K562 (cell line): ENCODE measurements around the gene RASSF3. TPM values are rescaled to one million over a fixed set of nuclear protein-coding genes. Genes with fewer than 3 reads are reported as not detected.

ENCODE experiments used
- ADNP ChIP-seq: fragments of 200-800 bp; sonication (Bioruptor generic); IDR thresholded peaks from 2 replicates; pipeline ENCODE4 v1.6.1; 2016; ENCODE audit warnings: missing genetic modification characterization, missing compliant biosample characterization
- CHD7 ChIP-seq: fragments of 200-600 bp; sonication (generic); IDR thresholded peaks from one replicate; pipeline ENCODE4 v1.6.1; 2012; ENCODE audit warnings: mild to moderate bottlenecking, low read depth, low read length, inconsistent platforms
- CREB1 ChIP-seq, 2 experiments: sonication (generic) in 1 of 2; formaldehyde crosslinking in 1 of 2; IDR thresholded peaks; 2 replicates each; pipeline versions ENCODE4 v1.6.1 to v1.8.0; 2012 to 2022; ENCODE audit warnings: inconsistent platforms in 1 of 2, mild to moderate bottlenecking in 1 of 2, missing genetic modification reagents in 1 of 2, moderate library complexity in 1 of 2
- HDAC2 ChIP-seq: fragments of 450-650 bp; IDR thresholded peaks from 2 replicates; pipeline ENCODE4 v1.6.1; 2016; ENCODE audit warnings: mild to moderate bottlenecking
- ILK ChIP-seq: fragments of 450-650 bp; IDR thresholded peaks from 2 replicates; pipeline ENCODE4 v1.6.1; 2016; ENCODE audit warnings: missing genetic modification characterization, low read depth, mild to moderate bottlenecking, missing compliant biosample characterization, moderate library complexity, borderline replicate concordance
- KDM1A ChIP-seq, 2 experiments: fragments of 450-650 bp; IDR thresholded peaks; 2 replicates each; pipeline ENCODE4 v1.6.1; 2016; ENCODE audit warnings: mild to moderate bottlenecking in 2 of 2
- LEF1 ChIP-seq: fragments of 450-650 bp; IDR thresholded peaks from 2 replicates; pipeline ENCODE4 v1.6.1; 2016; ENCODE audit warnings: mild to moderate bottlenecking
- NFIX ChIP-seq: fragments of 250-450 bp; sonication (Bioruptor Pico); IDR thresholded peaks from 2 replicates; pipeline ENCODE4 v1.4.0; 2020; ENCODE audit warnings: low read depth, mild to moderate bottlenecking, moderate library complexity
- OTX1 ChIP-seq: fragments of 450-650 bp; formaldehyde crosslinking; IDR thresholded peaks from 2 replicates; pipeline ENCODE4 v1.4.0; 2022; ENCODE audit warnings: mild to moderate bottlenecking
- PATZ1 ChIP-seq: fragments of 250-450 bp; sonication (Bioruptor Pico); IDR thresholded peaks from 2 replicates; pipeline ENCODE4 v1.5.0; 2020; ENCODE audit warnings: mild to moderate bottlenecking, borderline replicate concordance
- PHF20 ChIP-seq: fragments of 450-650 bp; IDR thresholded peaks from 2 replicates; pipeline ENCODE4 v1.6.1; 2018; ENCODE audit not compliant: partially characterized antibody
- RBM15 ChIP-seq: fragments of 200-400 bp; formaldehyde crosslinking; IDR thresholded peaks from 2 replicates; pipeline ENCODE4 v1.6.1; 2018; ENCODE audit warnings: mild to moderate bottlenecking, low read length, moderate library complexity; ENCODE audit not compliant: insufficient read depth
- ZNF134 ChIP-seq: fragments of 250-450 bp; sonication (Bioruptor Pico); conservative IDR thresholded peaks from 2 replicates; pipeline ENCODE4 v1.4.0; 2020
- ZNF274 ChIP-seq: IDR thresholded peaks from 2 replicates; pipeline ENCODE4 v1.6.1; 2011; ENCODE audit warnings: low read depth, mild to moderate bottlenecking, low read length, moderate library complexity, borderline replicate concordance
- ZNF282 ChIP-seq: sonication (generic); formaldehyde crosslinking; IDR thresholded peaks from 2 replicates; pipeline ENCODE4 v1.8.1; 2023; ENCODE audit warnings: missing genetic modification reagents
- polyA plus RNA-seq, 8 experiments: library from polyadenylated mRNA; depleted of rRNA in 4 of 8; stranded (reverse) in 5 of 8; unstranded in 3 of 8; fragments of >200 nt; fragmentation: Nextera tagmentation in 2 of 8; fragmentation: Illumina TruSeq in 1 of 8; extraction: Ambion mirVana in 2 of 8; extraction: Trizol in 1 of 8; gene quantifications; 2 replicates each; pipeline versions ENCODE4 v1.2.1 to v1.2.3, GENCODE V29; 2011 to 2014; ENCODE audit warnings: inconsistent platforms in 1 of 8, missing spikeins in 1 of 8
- total RNA-seq, 7 experiments: library from RNA; depleted of rRNA in 6 of 7; stranded (reverse); fragments of >200 nt in 6 of 7; fragmentation: Illumina TruSeq in 2 of 7; extraction: Trizol in 2 of 7; gene quantifications; 2 replicates each; pipeline versions ENCODE4 v1.2.1 to v1.2.3, GENCODE V29; 2011 to 2021; ENCODE audit warnings: low replicate concordance in 1 of 7

The RASSF3 gene
- total and polyA plus RNA-seq, 9 of the 15 experiments (the other 6 are each of a cell fraction or from before 2014, with no cell fraction given) = 3.7 to 39.2 (median 20.2) TPM

DNA sequence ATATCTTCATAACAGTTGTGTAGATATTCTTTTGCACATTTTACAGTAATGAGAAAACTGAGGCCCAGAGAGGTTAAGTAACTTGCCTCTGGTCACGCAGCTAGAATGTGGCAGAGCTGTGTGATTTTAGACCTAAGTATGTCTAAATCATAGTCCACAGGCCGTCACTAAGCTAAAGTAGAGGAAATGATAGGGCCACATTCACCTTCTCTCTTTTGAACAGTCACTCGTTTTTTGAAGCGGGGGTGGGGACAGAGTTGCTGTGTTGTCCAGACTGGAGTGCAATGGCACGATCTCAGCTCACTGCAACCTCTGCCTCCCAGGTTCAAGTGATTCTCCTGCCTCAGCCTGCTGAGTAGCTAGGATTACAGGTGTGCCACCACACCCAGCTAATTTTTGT lies 68.5 kb downstream of the RASSF3 start (continued):
- no peak for TF ChIP-seq CHD7
- TF ChIP-seq NFIX = no peak
- no peak for TF ChIP-seq OTX1 (CRISPR knock-in tag)
- TF ChIP-seq PATZ1 (CRISPR knock-in tag) = no peak
- no peak for TF ChIP-seq RBM15
- TF ChIP-seq ZNF274 = no peak
- TF ChIP-seq ILK (tag) = no peak
- TF ChIP-seq LEF1 = no peak
- TF ChIP-seq CREB1 (IDR thresholded peaks at IDR 0.05) = no peak
- TF ChIP-seq CREB1 (CRISPR knock-in tag; IDR thresholded peaks at IDR 0.05) = no peak
- TF ChIP-seq ADNP = peak; percentile 57; the same call in 1 of the 2 replicates
- peak; percentile 15 for TF ChIP-seq PHF20
- no peak for TF ChIP-seq ZNF282
- TF ChIP-seq ZNF134 (CRISPR knock-in tag) = no peak
- TF ChIP-seq KDM1A (IDR thresholded peaks at IDR 0.05) = peak; percentile 19 to 56; a peak in 2 of 4 replicates
- TF ChIP-seq HDAC2 = 0 out of 2 replicates have a peak, but pooled peaks have one; percentile 16
- TF ChIP-seq, all 486 proteins: peak for 10
